Spleen (tissue), 7 donors: Measurements from ENCODE around the gene PRKCE.

Source experiments
- CTCF ChIP-seq, 11 experiments: fragments of 200-600 bp in 7 of 11; fragments of 450-650 bp in 4 of 11; sonication (generic) in 4 of 11; IDR thresholded peaks in 8 of 11; conservative IDR thresholded peaks in 3 of 11; 1 replicate in 7 of 11; 2 replicates in 4 of 11; pipeline versions ENCODE4 v1.4.0 to v1.8.0; 2016 to 2021; ENCODE audit warnings: antibody characterized with exemption in 11 of 11, inconsistent platforms in 4 of 11, mild to moderate bottlenecking in 1 of 11
- POLR2A ChIP-seq, 3 donors: fragments of 450-650 bp; IDR thresholded peaks; one replicate each; pipeline ENCODE4 v1.5.1; 2017; ENCODE audit warnings: antibody characterized with exemption in 3 of 3, mild to moderate bottlenecking in 1 of 3
- POLR2AphosphoS5 ChIP-seq, 3 donors: sonication (generic); formaldehyde crosslinking; IDR thresholded peaks; one replicate each; pipeline ENCODE4 v1.5.1; 2017; ENCODE audit warnings: antibody characterized with exemption in 3 of 3
- donor health status: DM: no; HTN: no; CAD: no; lungs with moderate emphysema.
- donor health status: DM: no; HTN: no; CAD: no.
- donor health status: DM: no; HTN: no; CAD: no.

DNA sequence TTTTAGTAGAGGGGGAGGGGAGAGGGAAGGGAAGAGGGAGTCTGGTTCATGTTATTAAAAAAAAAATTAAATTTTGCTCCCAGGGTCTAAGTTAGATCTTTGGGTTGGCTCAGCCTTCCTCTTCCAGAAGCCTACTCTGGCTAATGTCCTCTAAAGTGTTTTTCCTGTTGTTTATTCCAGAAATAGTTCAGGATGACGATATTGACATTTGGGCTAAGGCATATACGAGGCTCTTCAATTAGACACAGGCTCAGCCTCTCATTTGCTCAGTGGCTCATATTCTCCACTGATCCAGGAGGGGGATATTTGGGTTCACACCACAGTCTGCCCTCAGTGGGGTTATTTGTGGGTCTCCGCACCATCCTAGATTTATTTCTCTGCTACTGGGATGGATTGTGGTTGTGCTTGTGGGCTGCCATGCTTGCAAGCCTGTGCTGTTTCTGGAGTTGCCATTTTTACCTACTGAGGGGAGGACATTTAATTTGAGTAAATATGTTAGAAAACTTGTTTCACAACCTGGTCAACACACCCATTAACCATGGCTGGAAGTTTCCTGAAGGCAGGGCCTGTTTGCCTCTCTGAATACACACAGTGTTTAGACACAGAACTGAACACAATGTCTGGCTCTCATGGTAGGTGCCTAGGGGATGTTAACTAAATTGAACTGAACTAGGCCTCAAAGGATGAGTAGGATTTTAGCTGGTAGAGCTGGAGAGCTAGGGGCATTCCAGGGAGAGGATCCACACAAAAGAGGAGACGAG is 388.2 kb downstream of the PRKCE start:
- TF ChIP-seq CTCF (IDR thresholded peaks at IDR 0.05 in 8 of 11, conservative IDR thresholded peaks at IDR 0.05 in 3 of 11): no peak
- TF ChIP-seq POLR2AphosphoS5 (IDR thresholded peaks at IDR 0.05): no peak
- TF ChIP-seq POLR2A (IDR thresholded peaks at IDR 0.05): no peak
